CMK (cell line): ENCODE results near the gene ADAM10.

Source experiments
- DNase-seq: peaks from one replicate; pipeline ENCODE4 v3.0.0-alpha.2; 2010; ENCODE audit warnings: low read depth

ADAM10 gene

DNA sequence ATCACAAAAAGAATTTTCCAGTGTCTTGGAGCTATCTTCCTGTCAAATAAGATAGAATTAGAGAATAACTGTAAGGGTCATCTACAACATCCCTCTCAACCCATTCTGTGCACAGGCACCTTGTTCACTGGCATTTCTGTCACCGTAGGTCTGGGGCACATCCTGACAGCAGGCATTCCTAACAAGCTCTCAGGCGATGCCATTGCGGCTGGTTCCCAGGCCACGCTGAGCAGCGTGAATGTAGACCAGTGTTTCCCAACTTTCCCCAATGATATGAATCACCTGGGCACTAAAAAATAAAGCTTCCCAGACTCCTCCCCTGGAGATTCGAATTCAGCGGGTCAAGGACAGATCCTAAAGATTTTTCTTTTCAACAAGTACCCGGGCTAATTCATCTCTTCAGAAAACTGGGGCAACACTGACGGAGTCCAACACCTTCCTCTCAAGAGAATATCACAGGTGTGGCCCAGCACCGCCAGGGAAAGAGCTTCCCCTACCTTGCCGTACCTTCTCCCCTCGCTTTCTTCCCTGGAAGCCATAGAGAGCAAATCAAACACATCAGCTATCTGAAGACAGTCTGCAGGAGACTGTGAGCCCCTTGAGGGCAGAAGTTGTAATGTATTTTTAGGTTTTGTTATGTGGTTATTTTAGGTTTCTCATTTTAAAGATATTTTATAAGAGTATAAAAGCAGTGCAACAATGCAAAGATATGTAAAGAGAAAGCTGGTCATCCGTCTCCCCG is 174.3 kb downstream of the ADAM10 start:
- DNase-seq = no peak

DNA sequence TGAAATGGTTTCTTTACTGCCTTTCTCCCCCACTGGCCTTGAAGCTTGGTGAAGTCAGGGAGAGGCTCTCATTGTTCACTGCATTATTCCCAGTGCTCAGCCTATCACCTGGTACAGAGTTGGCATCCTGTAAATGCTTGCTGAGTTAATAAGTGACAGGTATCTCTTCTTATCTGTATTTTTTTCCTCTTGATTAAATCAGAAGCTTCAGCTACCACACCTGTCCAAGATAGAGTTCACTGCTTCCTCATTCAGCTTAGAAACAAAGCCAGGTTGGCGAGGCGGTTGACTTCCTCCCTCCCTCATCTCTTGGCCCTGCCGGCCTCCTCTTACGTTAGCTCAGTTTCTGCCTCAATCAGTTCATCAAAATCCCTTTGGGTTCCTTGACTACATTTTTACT is 174.9 kb downstream of the ADAM10 start:
- DNase-seq = no peak

DNA sequence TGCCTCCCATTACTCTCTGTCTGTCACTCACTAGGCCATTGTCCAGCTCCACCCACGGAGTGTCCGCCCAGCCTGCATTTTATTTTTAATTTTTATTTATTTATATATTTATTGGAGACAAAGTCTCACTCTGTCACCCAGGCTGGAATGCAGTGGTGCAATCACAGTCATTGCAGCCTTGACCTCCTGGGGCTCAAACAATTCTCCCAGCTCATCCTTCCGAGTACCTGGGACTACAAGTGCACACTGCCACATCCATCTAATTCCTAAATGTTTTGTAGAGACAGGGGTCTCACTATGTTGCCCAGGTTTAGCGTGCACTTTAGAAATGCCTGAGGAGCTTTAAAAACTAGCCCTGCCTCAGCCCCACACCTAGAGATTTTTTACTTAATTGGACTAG is 176.2 kb downstream of the ADAM10 start:
- no peak for DNase-seq

DNA sequence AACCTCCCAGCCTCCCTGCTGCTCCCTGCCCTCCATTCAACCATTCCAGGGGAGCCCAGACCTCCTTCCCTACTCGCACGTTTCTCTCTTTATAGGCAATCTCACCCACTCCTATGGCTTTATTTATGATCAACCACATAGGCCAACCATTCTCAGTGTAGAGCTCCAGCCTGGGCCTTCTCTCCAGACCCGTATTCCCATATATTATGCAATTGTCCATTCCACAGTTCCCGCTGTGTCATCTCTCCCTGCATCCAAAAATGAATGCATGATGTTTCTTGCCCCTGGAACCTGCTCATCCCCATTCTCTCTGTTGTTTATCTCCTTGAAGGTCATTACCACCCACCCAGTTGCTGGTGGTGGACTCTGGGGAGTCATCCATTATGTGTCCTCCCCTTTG is 177.0 kb downstream of the ADAM10 start:
- no peak for DNase-seq

DNA sequence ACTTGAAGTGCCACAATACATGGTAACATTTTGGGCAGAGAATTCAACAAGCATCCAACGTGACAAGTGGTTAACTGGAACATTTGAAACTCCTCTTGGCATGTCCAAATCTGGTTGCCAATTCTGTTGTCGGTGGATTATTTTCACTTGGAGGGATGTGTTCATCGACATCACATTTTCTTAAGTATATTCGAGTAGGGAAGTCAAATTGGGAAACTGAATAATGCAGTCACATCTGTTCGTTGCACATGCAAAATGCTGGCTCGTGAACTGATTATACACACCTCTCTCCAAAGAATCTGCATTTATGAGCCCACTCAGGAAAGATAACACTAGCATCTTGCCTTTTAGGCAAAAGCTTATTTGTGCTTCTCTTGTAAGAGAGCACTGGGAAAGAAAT is 178.0 kb downstream of the ADAM10 start:
- no peak for DNase-seq

DNA sequence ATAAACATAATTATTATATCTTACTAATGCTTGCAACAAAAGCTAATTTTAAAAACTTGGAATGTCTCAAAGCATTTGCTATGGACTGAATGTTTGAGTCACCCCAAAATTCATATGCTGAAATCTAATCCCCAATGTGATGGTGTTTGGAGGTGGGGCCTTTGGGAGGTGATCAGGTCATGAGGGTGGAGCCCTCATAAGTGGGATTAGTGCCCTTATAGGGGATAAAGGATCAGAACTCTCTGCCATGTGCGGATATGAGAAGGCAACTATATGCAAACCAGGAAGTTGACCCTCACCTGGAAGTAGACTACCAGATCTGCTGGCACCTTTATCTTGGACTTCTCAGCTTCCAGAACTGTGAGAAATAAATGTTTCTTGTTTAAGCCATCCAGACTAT is 180.1 kb downstream of the ADAM10 start:
- DNase-seq = no peak

DNA sequence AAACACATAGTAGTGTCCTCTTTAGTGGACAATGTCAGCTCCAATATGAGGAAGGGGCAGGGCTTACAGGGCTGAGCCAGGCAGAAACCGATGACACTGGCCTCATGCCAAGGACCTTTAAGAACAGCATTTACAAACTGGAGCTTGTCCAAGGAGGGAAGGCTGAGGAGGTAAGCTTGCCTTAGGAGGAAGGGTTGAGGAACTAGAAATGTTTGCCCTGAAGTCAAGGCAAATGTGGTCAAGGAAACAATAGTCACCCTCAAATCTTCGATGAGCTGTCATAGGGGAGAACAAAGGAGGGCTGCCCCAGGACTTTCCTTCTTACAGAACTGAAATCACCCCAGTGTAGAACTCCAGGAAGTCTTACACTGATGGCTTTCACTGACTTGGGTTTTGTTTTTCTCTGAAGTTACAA is 181.3 kb downstream of the ADAM10 start:
- no peak for DNase-seq

DNA sequence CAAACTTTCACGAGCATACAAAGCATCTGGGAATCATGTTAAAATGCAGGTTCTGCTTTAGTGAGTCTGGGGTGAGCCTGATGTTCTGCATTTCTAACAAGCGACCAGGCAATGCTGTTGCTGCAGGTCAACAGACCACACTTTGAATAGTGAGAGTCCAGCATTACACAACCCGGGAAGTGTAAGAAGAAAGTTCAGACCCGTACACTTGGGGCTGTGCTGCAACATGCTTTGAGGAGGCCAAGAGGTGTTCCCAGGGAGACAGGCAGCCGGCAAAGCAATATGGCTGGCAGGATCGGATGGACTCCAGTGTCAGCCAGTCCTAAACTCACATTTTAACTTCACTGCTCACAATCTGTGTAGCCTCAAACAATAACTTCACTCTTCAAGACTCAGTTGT is 183.5 kb downstream of the ADAM10 start:
- no peak for DNase-seq

DNA sequence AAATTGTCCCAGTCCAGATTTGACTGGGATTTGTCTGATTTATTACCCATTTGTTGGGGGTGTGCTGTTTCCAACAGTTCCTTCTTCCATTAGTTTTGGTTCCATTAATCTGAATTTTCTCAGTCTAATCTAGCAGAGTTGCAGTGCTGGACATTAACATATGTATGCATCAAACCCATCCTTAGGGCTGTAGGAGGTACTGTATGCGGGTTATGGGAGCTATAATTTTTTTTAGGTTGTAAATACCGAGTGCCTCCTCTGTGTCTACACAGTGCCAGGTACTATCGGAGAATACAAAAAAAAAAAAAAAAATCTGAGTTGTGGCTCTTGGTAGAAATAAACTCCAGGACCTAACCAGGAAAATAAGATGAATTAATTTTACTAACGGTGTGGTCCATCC is 183.9 kb downstream of the ADAM10 start:
- DNase-seq = no peak

DNA sequence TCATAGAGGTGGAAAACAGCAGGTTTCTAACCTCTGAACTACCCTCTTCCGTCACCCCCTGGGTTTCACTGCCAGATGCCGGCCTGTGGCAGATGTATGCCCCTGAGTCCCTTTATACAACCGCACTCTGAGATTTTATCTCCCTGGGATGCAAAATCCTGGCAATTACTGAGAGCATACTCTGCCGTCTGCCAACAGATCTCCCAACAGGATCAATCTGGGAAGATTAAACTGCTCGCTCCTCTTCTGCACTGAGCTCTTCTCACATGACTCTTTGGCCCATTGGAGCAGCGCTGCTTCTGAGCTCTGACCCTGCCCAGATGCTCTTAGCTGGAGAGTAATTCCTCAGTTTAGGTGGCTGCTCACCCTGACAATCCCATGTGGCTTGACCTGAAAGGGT is 184.5 kb downstream of the ADAM10 start:
- DNase-seq = no peak

DNA sequence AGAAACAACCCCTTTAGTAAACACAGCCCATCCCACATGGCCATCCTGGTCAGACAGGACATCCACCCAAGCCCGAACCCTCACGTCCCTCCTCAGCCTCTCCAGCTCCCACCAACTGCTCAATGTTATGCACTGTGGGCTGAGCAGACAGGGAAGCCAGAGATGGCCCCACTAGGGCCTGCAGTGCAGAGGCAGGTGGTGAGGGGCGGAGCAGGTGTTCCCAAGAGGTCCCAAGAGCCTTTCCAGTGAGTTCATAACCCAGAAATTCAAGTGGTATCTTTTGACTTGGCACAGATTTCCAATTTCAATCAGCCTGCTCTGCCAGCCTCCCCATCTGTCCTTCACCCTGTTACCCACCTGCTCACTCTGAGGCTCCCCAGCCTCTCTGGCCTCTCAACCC is 187.4 kb downstream of the ADAM10 start:
- no peak for DNase-seq

DNA sequence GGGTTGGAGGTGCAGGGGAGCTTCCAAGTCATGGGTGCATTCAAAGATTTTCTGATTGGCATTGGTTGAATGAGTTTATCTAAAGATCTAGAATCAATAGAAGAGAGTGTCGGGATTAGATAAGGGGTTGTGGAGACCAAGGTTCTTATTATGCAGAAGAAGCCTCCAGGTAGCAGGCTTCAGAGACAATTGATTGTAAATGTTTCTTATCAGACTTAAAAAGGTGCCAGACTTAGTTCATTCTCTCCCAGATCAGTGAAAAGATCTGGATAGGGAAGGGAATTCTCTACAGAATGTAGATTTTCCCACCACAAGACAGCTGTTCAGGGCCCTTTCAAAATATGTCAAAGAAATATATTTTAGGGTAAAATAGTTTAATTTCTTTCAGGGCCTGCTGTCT is 188.2 kb downstream of the ADAM10 start:
- DNase-seq = no peak

DNA sequence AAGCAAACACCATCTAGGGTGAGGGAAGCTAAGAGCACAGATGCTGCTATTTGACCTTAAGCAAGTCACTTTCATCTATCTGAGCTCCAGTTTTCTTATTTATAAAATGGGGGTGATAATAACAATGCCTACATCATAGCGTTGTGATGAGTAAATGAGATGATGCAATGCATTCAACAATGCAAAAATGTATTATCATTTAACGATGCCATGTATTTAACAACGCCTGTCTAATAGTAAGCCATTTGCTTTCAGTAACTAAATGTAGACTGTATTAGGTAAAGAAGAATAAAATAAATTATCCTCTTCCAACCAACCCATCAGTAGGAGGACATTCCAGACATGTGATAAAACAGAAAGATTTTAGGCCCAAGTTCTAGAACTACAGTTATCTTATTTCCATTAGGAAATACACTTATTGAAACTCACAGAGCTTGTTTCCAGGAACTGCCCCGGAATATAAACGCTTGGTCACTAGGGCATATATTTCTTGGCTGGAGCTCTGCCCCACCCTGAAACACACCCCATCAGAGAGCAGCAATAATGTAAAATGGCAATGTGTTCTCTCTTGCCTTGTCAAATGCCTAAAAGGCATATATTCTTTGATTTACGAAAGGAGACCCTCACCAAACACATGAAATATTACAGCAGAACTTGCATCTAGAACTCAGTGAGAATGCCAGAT is 189.5 kb downstream of the ADAM10 start:
- no peak for DNase-seq

DNA sequence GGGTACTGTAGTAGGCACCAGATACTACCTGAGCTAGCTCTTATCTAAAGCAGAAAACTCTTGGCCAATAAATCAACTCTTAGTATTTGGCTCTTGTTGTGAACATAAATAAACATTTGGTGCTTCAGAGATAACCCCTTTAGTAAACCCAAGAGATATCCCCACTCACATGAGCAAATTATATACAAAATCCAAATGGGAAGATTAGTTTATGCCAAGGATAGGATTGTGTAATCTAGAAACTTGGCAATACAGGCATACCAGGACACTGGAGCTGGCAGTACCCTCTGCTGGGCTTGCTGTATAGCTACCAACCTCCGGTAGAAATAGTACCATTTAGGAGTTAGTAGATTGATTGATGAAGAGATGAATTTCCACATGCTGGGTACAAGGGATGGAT is 190.7 kb downstream of the ADAM10 start:
- DNase-seq = no peak

DNA sequence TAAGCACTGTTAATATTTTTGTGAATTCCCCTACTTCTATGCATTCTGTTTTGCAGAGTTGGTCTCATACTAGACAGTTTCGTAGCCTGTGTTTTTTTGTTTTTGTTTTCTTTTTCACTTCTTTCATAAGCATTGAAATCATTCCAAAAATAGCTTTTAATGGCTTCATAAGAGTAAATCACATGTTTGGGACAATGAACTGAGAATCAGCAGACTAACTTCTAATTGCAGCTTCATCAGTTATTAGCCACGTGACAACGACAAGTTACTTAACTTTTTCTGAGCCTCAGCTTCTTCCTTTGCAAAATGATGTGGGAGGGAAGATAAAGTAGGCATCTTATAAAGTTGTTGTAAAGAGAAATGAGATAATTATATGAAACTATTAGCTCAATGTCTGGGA is 193.0 kb downstream of the ADAM10 start:
- DNase-seq = no peak

DNA sequence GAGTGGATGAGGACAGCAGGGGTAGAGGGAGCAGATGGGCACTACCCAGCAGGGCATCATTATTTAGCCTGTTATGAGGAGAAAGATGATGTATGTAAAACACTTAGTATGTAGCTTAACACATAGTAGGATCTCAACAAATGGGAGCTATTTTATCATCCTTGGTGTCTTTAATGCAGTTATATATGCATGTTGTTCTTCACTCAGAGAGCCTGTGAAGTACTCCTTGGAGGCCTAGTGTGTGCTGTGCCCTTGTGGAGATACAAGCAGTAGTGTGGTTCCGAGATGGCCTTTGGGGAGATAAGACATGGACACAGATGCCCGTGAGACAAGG is 193.5 kb downstream of the ADAM10 start:
- DNase-seq = no peak

DNA sequence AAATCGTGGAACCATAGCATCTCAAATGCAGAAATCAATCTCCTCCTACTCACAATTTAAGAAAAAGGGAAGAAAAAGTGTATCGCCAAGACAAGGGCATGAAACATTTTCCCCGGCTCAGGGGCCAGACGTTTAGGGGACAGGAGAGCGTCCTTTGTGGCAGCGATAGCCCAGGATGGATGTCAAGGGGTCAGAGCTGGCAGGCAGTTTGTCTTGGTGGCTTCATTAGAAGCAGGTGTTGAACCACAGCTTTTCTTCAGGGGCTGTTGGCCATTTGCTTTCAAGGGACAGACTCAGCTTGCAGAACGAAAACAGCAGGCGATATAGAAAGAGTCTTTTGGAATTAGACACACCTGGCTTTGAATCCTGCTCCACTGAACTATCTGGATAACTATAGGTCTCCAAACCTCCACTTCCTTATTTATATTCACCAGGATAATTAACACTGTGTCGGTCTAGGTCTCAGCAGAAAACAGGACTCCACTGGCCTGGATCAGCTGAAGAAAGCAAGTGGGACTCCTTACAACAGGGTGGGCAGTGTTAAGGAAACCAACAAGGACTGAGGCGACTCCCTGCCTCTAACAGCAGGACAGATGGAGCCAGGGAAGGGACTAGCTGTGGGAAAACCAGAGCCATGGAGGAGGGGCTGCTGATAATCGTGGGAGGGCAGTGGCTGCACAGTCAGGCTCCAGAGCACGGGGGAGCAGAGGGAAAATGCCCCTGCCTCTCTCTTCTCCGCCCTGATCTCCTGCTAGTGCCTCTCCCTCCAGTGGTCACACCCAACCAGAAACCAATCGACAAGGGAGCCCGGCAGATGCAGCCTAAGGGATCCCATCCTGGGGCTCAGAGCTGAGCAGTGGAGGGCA is 194.1 kb downstream of the ADAM10 start:
- DNase-seq = no peak

DNA sequence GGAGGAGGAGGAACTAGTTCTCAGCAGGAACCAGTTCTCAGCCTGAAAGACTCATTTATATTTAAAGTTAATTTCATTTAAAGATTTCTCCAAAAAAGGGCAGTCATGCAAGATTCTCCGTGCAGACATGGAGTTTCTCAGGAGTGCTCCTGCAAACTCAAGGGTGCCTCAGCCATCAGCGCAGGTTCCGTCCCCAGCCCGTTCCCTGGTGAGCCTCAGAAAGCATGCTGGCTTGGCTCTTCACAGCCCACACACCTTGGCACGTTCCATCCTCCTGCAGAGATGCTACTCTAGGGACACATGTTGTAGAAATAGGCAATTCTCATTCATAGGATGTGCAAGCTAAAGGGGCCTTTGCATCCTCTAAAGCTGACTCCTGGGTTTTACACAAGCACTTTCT is 194.7 kb downstream of the ADAM10 start:
- DNase-seq = no peak

DNA sequence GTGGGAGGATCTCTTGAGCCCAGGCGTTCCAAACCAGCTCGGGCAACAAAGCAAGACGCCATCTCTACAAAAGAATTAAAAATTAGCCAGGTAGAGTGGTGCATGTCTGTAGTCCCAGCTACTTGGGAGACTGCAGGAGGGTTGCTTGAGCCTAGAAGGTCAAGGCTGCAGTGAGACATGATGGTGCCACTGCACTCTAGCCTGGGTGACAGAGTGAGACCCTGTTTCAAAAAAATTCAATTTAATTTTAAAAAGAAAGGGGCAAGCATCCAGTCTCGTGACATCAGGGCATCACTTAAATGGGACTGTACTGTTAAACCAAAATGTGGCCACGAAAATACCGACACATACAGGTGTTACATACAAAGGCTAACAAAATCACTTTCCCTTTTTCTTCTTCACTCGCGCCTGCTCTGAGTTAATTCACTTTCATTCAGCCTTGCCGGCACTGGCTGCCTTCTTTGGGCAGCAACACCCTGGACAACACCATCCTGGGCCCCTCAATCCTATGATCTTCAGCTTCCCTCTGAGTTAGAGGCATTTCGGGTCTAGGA is 196.1 kb downstream of the ADAM10 start:
- DNase-seq = no peak

DNA sequence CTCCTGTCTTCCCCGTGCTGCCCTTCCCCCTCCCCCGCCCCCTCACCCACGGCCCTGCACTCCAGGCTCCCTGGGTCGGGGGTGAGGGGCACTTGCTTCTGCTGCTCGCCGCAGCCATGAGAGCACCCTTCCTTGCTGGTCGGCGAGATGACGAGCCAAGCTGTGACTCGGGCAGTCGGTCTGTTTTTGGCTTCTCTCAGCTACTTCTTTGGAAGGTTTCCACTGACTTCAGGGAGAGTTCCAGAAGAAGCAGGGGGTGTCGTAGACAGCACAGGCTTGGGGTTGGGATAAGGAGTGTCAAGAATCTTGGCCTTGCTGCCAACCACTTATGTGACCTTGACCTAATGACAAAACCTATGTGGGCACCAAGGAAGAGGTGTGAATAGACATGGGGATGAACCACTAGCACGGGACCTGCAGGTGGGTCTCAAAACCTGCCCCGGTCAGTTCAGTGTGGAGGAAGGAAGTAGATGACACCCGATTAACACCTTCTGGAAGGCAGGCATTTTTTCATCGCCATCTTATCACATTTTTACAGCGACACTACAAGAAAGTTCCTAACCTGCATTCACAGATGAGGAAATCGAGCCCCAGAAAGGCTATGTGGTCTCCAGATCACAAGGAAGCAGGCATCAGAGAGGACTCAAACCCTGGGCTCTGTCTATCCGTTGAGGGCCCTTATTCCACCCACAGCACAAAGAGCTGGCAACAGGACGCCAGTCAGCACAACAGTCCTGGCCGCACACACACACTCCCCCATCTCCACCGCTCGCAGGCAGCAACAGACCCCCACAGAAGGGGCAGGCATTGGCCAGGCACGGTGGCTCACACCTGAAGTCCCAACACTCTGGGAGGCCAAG is 196.8 kb downstream of the ADAM10 start:
- DNase-seq = peak; percentile 54

DNA sequence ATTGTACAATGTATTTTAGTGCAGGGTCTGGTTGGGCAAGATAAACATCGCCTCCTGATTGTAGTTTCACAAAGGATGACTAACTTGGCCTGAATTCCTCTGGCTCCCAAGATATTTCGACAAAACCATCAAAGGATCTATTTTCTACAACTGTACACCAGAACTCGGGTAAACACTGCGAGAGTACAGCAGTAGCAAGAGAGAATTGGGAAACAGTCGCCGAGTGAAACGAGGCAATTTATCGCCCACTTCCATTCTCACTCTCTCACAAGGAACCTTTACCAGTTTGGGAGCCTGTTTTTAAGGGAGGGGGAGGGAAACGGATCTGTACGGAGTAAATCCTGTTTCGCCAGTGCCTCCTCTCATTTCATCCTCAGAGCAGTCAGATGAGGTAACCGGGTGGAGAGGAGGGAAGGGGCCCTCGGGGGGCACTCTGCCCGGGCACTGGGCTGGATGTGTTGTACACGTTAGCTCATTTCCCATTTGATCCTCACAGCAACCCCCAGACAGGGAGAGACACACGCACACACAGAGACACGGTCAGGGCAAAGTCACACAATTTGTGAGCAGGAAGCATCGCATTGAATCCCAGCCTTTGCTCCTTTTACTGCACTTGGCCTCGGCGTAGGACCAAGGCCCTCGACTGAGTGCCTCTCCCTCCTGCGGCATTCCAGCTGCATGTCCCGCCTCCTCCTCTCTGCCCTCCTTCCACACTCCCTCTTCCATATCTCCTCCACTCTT is 197.6 kb downstream of the ADAM10 start:
- no peak for DNase-seq
